K562 (cell line): ENCODE results near the gene OPTN. TPM values are rescaled to one million over a fixed set of nuclear protein-coding genes. Genes with fewer than 3 reads are reported as not detected.

Source experiments
- CCNT2 ChIP-seq: IDR thresholded peaks from 2 replicates; pipeline ENCODE4 v1.6.1; 2011; ENCODE audit warnings: borderline replicate concordance, low read depth, mild to moderate bottlenecking, moderate library complexity, mixed read lengths, low read length; ENCODE audit not compliant: insufficient read length; ENCODE audit errors: extremely low read depth
- EHMT2 ChIP-seq: fragments of 450-650 bp; IDR thresholded peaks from 2 replicates; pipeline ENCODE4 v1.6.1; 2018; ENCODE audit warnings: antibody characterized with exemption
- EWSR1 ChIP-seq: fragments of 450-650 bp; IDR thresholded peaks from 2 replicates; pipeline ENCODE4 v1.6.1; 2018; ENCODE audit warnings: borderline replicate concordance, mild to moderate bottlenecking, low read depth, moderate library complexity; ENCODE audit not compliant: partially characterized antibody
- HDGF ChIP-seq: fragments of 450-650 bp; IDR thresholded peaks from 2 replicates; pipeline ENCODE4 v1.6.1; 2016
- HNRNPH1 ChIP-seq: fragments of 200-400 bp; formaldehyde crosslinking; optimal IDR thresholded peaks from 2 replicates; pipeline ENCODE3; 2017; ENCODE audit warnings: low read depth, mild to moderate bottlenecking, low read length, moderate library complexity
- JUNB ChIP-seq: fragments of 450-650 bp; formaldehyde crosslinking; conservative IDR thresholded peaks from 2 replicates; pipeline ENCODE4 v1.4.0; 2020; ENCODE audit warnings: mild to moderate bottlenecking
- KAT7 ChIP-seq: sonication (generic); formaldehyde crosslinking; IDR thresholded peaks from 2 replicates; pipeline ENCODE4 v1.8.0; 2022; ENCODE audit warnings: missing genetic modification reagents, mild to moderate bottlenecking, borderline replicate concordance
- KAT8 ChIP-seq: fragments of 450-650 bp; IDR thresholded peaks from 2 replicates; pipeline ENCODE4 v1.6.1; 2016; ENCODE audit warnings: low read depth, mild to moderate bottlenecking
- NFXL1 ChIP-seq: fragments of 450-650 bp; formaldehyde crosslinking; IDR thresholded peaks from 2 replicates; pipeline ENCODE4 v1.4.0; 2021; ENCODE audit warnings: mild to moderate bottlenecking
- PYGO2 ChIP-seq: fragments of 450-650 bp; IDR thresholded peaks from 2 replicates; pipeline ENCODE4 v1.6.1; 2016; ENCODE audit warnings: mild to moderate bottlenecking, missing genetic modification characterization, moderate library complexity, missing compliant biosample characterization
- RBM39 ChIP-seq: fragments of 200-400 bp; formaldehyde crosslinking; optimal IDR thresholded peaks from 2 replicates; pipeline ENCODE3; 2018; ENCODE audit warnings: low read depth, low read length
- STAT5A ChIP-seq: IDR thresholded peaks from 2 replicates; pipeline ENCODE4 v1.6.1; 2012; ENCODE audit warnings: low read length, inconsistent platforms, borderline replicate concordance
- ZBTB17 ChIP-seq: fragments of 450-650 bp; formaldehyde crosslinking; IDR thresholded peaks from 2 replicates; pipeline ENCODE4 v1.4.0; 2020; ENCODE audit warnings: mild to moderate bottlenecking
- ZNF586 ChIP-seq: fragments of 450-650 bp; formaldehyde crosslinking; conservative IDR thresholded peaks from 2 replicates; pipeline ENCODE4 v1.4.0; 2020; ENCODE audit warnings: mild to moderate bottlenecking, moderate library complexity
- polyA plus RNA-seq, 8 experiments: library from polyadenylated mRNA; depleted of rRNA in 4 of 8; stranded (reverse) in 5 of 8; unstranded in 3 of 8; fragments of >200 nt; fragmentation: Nextera tagmentation in 2 of 8; fragmentation: Illumina TruSeq in 1 of 8; extraction: Ambion mirVana in 2 of 8; extraction: Trizol in 1 of 8; gene quantifications; 2 replicates each; pipeline versions ENCODE4 v1.2.1 to v1.2.3, GENCODE V29; 2011 to 2014; ENCODE audit warnings: inconsistent platforms in 1 of 8, missing spikeins in 1 of 8
- total RNA-seq, 7 experiments: library from RNA; depleted of rRNA in 6 of 7; stranded (reverse); fragments of >200 nt in 6 of 7; fragmentation: Illumina TruSeq in 2 of 7; extraction: Trizol in 2 of 7; gene quantifications; 2 replicates each; pipeline versions ENCODE4 v1.2.1 to v1.2.3, GENCODE V29; 2011 to 2021; ENCODE audit warnings: low replicate concordance in 1 of 7
- TF ChIP-seq, protein P1 (sequence below): sonication (generic); formaldehyde crosslinking; IDR thresholded peaks from 2 replicates; pipeline ENCODE4 v1.8.0; 2023; ENCODE audit warnings: missing genetic modification reagents, mild to moderate bottlenecking, borderline replicate concordance
- TF ChIP-seq, protein P2 (sequence below): fragments of 450-650 bp; IDR thresholded peaks from 2 replicates; pipeline ENCODE4 v1.7.1; 2018; ENCODE audit warnings: mild to moderate bottlenecking, low read depth; ENCODE audit not compliant: partially characterized antibody
- TF ChIP-seq, protein P3 (sequence below): fragments of 200-400 bp; formaldehyde crosslinking; IDR thresholded peaks from 2 replicates; pipeline ENCODE4 v1.6.1; 2017; ENCODE audit warnings: mild to moderate bottlenecking, low read depth, low read length, moderate library complexity

The OPTN gene
- total and polyA plus RNA-seq, 9 of the 15 experiments (the other 6 are each of a cell fraction or from before 2014, with no cell fraction given): 2.2 to 6.8 (median 5.0) TPM

DNA sequence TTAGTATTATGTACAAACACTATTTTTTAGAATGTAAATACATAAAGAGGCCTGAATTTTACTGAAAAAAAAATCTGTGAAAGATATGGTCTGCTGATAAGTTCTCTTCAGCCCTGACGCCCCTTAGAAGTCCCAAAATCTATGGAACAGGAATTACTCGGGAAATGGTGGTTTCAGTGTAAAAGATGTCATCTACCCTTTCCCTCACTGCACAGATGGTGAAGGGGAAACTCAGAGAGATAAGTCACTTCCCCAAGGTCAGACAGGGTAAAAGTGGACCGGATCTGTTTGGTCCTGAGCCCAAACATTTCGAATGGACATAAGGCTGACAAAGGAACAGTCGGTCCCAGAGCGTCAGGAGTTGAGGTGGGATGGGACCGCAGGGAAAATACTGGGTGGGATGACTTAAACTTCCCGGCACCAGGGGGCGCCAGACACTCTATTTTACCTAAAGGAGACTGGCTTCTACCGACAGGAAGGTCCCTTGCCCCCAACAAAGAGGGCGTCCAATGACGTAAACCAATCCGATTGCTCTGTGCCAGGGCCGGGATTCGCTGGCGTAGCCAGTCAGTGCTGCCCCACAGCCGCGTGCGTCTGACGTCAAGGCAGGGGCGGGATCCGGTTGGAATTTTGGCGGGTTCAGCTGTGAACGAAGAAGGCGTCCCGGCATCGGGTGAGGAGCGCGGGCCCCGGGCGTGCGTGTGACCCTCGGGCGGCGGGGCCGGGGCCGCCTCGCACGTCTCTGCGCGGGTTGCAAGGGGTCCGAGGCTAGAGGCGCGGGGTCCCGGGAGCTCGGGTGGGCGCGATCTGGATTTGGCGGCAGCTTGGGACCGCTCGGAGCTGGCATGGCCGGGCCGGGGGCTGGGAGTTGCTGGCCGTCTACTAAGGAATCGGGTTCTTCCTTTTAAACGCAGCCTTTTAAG is 61.2 kb downstream of the OPTN start, which contains the start of gene MCM10 (continued):
- TF ChIP-seq NFXL1 (CRISPR knock-in tag) (no peak), RBM39 (no peak), EHMT2 (no peak), EWSR1 (no peak), ZNF586 (CRISPR knock-in tag) (no peak), CCNT2 (peak; percentile 56), HNRNPH1 (no peak), ZBTB17 (no peak), KAT7 (CRISPR knock-in tag) (no peak), STAT5A (no peak), HDGF (no peak), JUNB (no peak), PYGO2 (no peak), KAT8 (no peak)
- TF ChIP-seq, protein P1, sequence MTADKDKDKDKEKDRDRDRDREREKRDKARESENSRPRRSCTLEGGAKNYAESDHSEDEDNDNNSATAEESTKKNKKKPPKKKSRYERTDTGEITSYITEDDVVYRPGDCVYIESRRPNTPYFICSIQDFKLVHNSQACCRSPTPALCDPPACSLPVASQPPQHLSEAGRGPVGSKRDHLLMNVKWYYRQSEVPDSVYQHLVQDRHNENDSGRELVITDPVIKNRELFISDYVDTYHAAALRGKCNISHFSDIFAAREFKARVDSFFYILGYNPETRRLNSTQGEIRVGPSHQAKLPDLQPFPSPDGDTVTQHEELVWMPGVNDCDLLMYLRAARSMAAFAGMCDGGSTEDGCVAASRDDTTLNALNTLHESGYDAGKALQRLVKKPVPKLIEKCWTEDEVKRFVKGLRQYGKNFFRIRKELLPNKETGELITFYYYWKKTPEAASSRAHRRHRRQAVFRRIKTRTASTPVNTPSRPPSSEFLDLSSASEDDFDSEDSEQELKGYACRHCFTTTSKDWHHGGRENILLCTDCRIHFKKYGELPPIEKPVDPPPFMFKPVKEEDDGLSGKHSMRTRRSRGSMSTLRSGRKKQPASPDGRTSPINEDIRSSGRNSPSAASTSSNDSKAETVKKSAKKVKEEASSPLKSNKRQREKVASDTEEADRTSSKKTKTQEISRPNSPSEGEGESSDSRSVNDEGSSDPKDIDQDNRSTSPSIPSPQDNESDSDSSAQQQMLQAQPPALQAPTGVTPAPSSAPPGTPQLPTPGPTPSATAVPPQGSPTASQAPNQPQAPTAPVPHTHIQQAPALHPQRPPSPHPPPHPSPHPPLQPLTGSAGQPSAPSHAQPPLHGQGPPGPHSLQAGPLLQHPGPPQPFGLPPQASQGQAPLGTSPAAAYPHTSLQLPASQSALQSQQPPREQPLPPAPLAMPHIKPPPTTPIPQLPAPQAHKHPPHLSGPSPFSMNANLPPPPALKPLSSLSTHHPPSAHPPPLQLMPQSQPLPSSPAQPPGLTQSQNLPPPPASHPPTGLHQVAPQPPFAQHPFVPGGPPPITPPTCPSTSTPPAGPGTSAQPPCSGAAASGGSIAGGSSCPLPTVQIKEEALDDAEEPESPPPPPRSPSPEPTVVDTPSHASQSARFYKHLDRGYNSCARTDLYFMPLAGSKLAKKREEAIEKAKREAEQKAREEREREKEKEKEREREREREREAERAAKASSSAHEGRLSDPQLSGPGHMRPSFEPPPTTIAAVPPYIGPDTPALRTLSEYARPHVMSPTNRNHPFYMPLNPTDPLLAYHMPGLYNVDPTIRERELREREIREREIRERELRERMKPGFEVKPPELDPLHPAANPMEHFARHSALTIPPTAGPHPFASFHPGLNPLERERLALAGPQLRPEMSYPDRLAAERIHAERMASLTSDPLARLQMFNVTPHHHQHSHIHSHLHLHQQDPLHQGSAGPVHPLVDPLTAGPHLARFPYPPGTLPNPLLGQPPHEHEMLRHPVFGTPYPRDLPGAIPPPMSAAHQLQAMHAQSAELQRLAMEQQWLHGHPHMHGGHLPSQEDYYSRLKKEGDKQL (CRISPR knock-in tag): no peak
- TF ChIP-seq, protein P2, sequence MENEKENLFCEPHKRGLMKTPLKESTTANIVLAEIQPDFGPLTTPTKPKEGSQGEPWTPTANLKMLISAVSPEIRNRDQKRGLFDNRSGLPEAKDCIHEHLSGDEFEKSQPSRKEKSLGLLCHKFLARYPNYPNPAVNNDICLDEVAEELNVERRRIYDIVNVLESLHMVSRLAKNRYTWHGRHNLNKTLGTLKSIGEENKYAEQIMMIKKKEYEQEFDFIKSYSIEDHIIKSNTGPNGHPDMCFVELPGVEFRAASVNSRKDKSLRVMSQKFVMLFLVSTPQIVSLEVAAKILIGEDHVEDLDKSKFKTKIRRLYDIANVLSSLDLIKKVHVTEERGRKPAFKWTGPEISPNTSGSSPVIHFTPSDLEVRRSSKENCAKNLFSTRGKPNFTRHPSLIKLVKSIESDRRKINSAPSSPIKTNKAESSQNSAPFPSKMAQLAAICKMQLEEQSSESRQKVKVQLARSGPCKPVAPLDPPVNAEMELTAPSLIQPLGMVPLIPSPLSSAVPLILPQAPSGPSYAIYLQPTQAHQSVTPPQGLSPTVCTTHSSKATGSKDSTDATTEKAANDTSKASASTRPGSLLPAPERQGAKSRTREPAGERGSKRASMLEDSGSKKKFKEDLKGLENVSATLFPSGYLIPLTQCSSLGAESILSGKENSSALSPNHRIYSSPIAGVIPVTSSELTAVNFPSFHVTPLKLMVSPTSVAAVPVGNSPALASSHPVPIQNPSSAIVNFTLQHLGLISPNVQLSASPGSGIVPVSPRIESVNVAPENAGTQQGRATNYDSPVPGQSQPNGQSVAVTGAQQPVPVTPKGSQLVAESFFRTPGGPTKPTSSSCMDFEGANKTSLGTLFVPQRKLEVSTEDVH: peak; percentile 97
- TF ChIP-seq, protein P3, sequence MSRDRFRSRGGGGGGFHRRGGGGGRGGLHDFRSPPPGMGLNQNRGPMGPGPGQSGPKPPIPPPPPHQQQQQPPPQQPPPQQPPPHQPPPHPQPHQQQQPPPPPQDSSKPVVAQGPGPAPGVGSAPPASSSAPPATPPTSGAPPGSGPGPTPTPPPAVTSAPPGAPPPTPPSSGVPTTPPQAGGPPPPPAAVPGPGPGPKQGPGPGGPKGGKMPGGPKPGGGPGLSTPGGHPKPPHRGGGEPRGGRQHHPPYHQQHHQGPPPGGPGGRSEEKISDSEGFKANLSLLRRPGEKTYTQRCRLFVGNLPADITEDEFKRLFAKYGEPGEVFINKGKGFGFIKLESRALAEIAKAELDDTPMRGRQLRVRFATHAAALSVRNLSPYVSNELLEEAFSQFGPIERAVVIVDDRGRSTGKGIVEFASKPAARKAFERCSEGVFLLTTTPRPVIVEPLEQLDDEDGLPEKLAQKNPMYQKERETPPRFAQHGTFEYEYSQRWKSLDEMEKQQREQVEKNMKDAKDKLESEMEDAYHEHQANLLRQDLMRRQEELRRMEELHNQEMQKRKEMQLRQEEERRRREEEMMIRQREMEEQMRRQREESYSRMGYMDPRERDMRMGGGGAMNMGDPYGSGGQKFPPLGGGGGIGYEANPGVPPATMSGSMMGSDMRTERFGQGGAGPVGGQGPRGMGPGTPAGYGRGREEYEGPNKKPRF: no peak
